Endometrium (tissue), 2 donors: ENCODE data around the gene ZNF320.
"Not testable (repeated sequence)": the region's sequence is repeated elsewhere in the genome, so short reads cannot be mapped to it uniquely, and the experiment has no call there.

ENCODE experiments used
- FAIRE-seq: peaks from 2 replicates; lab custom pipeline; 2012; peaks lifted over from hg19 to GRCh38; lab: Jason Lieb, UNC
- donor health status: control.
- donor health status: control.

The ZNF320 gene

DNA sequence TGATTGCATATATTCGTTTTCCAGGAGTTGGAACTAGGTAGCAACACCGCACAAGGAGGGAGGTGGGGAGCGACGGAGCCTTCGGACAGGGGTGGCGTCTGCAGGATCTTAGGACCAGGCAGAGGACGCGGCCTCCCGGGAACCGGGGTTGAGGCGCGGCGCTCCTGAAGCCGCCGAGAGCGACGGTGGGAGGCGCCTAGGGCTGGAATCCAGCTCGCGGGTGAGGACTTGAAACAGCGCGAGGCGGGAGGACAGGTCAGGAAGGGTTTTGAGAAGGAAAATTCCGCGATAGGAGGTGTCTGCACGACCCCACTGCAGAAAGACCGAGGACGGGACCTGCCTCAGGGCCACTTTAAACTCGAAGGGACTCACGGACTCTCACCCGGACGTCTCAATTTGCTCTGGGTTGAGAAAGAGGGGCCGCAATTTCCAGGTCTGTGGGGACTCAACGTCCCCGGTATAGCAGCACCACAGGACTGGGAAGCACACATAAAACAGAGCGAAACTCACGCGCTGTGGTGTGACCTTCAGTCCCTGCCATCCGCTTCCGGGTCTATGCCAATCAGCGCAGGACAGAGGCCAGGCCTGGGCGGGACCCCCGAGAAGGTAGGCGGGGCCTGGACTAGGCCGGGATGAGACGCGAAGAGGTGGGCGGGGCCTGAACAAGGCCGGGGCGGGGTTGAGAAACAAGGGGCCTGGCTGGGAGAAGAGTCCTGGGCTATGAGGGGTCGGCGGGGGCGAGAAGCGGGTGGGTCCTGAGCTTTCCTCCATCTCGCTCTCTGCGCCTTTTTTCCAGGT, at the start of gene ZNF320:
Gene ZNF320, minus strand, starts transcription at position 498 of the 798 bp plus-strand sequence. CDS start 7,380 bp downstream, outside the sequence.
- FAIRE-seq, result no peak

DNA sequence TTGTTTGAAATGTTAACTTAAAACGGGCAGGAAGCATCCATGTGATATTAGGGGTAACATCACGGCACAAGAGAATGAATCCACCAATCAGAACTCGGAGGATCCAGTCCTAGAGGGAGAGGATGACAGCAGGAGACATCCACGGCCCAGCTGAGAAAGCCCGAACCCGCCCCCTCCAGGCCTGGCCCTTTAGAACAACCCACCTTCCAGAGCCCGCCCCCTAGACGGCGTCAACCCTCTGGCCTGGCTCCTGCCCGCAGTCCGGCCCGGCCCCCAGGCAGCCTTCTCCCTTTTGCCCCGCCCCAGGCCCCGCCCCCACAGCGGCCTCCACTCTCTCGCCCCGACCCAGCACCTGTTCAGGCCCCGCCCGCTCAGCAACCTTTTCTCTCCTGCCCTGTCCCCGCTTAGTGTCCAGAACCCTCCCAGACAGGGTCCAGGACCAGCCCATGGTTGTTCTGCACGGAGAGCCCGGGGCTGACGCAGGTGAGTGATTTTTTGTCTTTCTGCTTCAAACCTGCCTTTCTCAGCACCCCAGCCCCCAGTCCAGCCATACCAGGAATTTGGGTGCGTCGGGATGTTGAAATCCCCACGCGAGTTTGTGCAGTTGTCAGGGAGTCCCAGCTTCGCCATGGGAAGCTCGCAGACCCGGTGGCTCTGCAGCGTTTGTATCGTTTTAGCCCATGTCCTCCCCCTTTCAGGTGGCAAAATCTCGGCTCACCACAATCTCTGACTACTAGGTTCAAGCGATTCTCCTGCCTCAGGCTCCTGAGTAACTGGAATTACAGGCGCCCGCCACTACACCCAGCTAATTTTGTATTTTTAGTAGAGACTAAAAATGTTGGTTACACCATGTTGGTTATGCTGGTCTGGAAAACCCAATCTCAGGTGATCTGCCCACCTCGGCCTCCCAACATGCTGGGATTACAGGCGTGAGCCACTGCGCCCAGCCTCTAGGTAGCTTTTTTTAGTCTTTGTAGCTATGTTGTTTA, 49.2 kb upstream of the ZNF320 start:
- no peak for FAIRE-seq

DNA sequence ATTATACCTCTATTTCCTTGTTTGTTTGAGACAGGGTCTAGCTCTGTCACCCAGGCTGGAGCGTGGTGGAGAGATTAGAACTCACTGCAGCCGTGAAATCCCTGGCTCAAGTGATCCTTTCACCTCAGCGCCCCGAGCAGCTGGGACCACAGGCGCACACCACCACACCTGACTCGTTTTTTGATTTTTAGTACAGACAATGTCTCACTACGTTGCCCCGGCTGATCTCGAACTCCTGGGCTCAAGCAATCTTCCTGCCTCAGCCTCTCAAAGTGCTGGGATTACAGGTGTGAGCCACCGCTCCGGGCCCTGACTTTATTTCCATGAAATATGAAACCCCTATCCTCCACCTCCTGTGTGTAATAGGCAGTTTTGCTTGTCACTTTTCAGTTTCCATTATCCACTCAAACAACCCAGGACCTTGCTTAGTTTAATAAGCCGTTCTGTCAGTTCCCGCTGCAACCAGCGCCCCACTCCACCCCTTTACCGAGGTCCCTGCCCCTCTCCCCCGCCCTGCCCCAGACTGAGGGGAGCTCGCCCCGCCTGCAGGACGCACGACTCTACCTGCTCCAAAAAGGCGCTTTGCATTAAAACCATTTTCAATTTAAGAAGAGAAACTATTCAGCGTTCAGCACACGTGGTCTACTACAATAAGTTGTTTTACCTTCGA, 48.4 kb upstream of the ZNF320 start:
- no peak for FAIRE-seq

DNA sequence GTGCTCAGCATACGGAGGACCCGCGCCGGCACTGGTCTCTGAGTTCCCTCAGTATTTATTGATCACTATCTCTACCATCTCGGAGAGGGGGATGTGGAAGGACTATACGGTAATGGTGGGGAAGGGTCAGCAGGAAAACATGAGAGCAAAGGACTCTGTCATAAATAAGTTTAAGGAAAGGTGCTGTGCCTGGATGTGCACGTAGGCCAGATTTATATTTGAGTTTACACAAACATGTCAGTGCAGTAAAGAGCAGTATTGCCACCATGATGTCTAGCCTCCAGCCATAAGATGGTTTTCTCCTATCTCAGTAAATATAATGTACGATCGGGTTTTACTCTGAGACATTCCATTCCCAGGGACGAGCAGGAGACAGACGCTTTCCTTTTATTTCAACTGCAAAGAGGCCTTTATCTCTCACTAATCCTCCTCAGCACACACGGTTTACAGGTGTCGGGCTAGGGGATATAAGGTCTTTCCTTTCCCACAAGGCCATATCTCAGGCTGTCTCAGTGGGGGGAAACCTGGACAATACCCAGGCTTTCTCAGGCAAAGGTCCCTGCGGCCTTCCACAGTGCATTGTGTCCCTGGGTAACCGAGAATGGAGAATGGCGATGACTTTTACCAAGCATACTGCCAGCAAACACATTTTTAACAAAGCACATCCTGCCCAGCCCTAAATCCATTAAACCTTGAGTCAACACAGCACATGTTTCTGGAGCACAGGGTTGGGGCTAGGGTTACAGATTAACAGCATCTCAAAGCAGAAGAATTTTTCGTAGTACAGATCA, 47.5 kb upstream of the ZNF320 start:
- not testable (repeated sequence) for FAIRE-seq

DNA sequence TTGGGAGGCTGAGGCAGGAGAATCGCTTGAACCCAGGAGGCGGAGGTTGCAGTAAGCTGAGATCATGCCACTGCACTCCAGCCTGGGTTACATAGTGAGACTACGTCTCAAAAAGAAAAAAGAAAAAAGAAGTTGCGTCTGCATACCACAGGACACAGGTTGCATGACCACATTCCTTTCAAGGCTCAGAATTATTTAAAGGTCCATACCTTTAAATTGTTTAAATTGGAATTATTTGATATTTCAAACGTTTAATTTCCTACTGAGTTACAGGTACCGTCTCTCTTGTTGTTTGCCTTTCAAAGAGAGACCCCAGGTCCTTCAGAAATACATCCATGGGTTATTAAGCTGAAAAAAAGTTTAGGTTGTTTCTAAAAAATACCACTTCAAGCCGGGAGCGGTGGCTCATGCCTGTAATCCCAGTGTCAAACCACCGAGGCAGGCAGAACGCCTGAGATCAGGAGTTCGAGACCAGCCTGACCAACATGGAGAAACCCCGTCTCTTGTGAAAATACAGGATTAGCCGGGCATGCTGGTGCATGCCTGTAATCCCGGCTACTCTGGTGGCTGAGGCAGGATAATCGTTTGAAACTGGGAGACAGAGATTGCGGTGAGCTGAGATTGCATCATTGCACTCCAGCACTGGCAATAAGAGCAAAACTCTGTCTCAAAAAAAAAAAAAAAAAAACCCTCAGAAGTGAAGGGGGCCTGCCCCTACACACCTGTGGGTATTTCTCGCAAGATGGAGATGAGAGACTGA, 46.6 kb upstream of the ZNF320 start:
- FAIRE-seq, result no peak

DNA sequence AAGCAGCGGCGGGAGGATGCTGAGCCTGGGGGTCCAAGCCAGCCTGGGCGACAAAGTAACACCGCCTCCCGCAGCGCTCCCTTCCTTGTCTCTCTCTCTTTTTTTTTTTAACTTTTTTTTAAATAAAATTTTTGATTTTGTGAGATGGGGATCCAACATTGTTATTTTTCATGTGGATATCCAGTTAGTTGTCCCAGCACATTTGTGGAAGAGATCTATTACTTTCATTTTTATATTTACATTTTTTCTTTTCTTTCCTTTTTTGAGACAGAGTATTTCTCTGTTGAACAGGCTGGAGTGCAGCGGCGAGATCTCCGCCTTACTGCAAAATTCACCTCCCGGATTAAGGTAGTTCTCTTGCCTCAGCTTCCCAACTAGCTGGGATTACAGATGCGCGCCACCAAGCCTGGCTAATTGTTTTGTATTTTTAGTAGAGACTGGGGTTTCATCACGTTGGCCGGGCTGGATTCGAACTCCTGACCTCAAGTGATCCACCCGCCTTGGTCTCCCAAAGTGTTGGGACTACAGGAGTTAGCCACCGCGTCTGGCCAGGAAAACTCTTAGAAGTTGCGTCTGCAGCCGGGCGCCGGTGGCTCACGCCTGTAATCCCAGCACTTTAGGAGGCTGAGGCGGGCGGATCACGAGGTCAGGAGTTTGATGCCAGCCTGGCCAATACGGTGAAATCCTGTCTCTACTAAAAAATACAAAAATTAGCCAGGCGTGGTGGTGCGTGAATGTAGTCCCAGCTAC, 45.9 kb upstream of the ZNF320 start:
- FAIRE-seq, result peak; percentile 82

DNA sequence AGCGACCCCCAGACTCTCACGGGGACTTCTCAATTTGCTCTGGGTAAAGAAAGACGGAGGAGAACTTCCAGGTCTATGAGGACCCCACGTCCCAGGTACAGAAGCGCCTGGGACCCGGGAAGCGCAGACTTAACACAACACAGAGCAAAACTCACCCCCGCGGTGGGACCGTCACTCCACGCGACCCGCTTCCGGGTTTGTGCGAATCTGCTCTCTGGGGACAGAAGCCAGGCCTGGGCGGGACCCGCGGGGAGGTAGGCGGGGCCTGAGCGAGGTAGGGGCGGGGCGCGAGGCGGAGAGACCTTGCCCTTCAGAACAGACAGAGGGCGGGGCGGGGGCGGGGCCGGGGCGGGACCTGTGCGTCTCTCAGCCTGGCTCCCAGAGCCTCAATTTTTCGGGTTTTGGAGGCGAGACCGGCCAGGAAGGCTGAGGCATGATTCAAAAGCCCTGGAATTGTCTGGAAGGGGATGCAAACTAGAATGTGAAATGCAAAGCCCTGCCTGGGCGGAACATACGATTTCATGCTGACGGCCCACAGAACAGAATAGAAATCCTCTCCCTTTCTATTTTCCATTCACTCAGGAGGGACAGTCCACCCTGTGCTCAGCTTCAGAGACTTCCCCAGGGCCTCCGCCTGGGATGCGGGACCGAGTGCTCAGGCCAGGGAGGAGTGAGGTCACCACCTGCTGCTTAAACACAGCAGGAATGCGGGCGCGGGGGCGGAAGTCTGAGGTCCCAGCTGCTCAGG, 45.1 kb upstream of the ZNF320 start:
- no peak for FAIRE-seq

DNA sequence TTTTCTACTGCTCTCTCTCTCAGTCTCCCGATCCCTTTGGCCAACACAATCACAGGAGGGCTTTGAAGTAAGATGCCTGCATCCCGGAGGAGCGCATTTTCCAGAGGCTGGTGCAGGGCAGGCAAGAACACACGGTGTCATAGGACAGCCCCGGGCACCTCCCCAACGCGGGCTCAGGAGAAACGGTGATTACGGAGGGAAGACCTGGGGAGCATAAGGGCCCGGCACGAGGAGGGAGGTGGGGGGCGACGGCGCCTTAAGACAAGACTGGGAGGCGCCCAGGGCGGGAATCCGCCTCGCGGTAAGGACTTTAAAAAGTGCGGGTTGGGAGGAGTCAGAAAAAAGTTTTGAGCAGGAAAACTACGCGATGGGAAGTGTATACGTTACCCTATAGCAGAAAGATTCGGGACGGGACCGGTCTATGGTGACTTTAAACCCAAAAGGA, 44.5 kb upstream of the ZNF320 start:
- no peak for FAIRE-seq

DNA sequence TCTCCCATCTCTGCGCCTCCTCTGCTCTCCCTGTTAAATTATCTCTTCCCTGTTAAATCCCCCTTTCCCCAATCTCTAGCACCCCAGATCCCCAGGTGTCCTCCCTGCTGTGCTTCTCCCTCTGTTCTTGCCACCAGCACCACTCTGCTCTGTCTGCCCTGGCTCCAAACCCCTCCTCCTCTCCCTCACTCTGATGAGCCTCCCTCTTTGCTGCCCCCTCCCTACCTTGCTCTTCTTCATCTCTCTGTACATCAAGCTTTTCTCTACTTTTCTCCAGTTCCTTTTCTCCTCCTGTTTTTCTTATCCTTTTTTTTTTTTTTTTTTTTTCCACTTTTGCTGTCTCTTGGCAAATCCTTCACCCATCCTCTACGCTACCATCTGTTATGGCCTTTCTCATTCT, 44.1 kb upstream of the ZNF320 start:
- not testable (repeated sequence) for FAIRE-seq

DNA sequence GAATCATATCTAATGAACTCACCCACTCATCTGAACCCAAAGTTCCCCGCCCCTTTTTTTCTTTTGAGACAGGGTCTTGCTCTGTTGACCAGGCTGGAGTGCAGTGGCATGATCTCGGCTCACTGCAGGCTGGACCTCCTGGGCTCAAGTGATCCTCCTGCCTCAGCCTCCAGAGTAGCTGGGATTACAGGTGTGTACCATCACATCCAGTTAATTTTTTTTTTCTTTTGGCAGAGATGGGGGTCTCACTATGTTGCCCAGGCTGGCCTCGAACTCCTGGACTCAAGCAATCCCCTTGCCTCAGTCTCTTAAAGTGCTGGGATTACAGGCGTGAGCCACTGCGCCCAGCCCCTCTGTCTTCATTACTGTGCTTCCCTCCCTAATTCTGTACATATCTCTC, 43.5 kb upstream of the ZNF320 start:
- FAIRE-seq, result not testable (repeated sequence)

DNA sequence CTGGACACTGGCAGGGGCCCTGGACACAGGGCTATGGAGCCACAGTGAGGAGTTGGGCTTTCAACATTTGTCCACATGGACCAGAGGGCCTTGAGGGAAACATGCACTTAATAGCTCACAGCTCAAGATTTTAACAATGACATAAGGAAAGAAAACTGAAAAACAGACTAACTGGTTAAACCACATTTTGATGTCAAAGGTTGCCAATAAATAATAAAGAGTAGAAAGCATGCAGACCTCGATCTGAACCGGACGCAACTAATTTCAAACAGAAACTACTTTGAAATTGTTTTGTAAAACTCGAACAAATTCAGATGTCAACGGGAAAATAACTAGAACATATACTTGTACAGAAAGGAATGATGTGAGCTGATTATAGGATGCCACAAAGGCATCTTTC, 41.3 kb upstream of the ZNF320 start:
- no peak for FAIRE-seq

DNA sequence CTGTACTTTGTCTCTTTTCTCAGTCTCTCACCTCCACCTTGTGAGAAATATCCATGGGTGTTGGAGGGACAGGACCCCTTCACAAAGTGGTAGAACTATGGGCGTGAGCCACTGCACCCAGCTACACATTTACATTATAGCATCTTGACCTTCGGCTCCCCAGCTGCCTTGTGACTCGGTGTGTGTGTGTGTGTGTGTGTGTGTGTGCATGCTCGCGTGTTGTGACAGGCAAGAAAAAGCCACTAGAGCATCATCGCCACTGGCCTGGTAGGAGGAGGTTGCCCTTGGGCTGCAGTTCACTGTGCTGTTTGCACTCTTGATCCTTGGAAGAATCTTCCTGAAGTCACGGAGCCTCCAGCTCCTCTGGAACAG, 39.5 kb upstream of the ZNF320 start:
- FAIRE-seq, result no peak

DNA sequence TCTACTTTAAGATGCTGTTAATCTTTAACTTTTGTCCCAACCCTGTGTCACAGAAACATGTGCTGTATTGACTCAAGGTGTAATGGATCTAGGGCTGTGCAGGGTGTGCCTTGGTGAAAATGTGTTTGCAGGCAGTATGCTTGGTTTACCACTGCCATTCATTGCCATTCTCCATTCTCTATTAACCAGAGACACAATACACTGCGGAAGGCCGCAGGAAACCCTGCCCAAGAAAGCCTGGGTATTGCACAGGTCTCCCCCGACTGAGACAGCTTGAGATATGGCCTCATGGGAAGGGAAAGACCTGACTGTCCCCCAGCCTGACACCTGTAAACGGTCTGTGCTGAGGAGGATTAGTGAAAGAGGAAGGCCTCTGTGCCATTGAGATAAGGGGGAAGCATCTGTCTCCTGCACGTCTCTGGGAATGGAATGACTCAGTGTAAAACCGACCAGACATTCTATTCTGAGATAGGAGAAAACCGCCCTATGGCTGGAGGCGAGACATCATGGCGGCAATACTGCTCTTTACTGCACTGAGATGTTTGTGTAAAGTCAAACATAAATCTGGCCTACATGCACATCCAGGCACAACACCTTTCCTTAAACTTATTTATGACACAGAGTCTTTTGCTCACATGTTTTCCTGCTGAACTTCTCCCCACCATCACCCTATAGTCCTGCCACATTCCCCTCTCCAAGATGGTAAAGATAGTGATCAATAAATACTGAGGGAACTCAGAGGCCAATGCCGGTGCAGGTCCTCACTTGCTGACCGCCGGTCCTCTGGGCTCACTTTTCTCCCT, 38.9 kb upstream of the ZNF320 start:
- FAIRE-seq, result no peak

DNA sequence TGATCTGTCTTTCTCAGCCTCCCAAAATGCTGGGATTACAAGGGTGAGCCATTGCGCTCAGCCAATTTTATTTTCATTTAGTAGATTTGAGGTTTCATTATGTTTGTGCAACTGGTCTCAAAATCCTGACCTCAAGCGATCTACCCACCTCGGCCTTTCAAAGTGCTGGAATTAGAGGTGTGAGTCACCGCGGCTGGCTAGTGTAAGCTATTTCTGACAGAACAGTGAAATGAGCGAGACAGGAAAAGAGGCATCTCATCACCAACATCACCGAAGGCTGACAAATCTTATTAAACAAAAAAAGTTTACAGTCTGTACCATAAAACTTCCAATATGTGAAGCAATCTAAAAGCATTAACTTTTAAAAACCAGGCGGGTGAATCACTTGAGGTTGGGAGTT, 38.0 kb upstream of the ZNF320 start:
- FAIRE-seq, result no peak

DNA sequence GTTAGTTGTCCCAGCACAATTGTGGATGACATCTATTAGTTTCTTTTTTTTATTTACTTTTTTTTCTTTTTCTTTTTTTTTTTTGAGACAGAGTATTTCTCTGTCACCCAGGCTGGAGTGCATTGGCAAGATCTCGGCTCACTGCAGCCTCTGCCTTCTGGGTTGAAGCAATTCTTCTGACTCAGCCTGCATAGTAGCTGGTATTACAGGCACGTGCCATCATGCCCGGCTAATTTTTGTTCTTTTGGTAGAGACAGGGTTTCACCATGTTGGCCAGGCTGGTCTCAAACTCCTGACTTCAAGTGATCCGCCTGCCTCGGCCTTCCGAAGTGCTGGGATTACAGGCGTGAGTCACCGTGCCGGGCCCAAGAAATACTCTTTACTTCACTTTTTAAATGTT, 27.2 kb upstream of the ZNF320 start:
- not testable (repeated sequence) for FAIRE-seq

DNA sequence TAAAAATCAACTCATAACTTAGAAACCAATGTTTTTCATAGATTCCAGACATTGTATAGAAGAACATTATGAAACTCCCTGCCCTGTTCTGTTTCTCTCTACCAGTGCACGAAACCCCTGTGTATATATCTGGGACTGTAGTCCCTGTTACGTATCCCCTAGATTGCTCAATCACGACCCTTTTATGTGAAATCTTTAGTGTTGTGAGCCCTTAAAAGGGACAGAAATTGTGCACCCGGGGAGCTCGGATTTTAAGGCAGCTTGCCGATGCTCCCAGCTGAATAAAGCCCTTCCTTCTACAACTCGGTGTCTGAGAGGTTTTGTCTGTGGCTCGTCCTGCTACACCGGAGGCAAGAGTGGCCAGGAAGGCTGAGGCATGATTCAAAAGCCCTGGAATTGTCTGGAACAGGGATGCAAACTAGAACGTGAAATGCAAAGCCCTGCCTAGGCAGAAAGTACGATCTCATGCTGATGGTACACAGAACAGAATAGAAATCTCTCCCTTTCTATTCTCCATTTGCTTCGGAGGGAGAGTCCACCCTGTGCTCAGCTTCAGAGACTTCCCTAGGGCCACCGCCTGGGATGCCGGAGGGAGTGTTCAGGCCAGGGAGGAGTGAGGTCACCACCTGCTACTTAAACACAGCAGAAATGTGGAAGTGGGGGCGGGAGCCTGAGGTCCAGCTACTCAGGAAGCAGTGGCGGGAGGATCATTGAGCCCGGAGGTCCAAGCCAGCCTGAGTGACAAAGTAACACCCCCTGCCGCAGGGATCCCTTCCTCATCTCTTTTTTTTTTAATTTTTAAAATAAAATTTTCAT, 26.6 kb upstream of the ZNF320 start:
- no peak for FAIRE-seq
